GM19328 (cell line): ENCODE data around the gene SLC35B1.

Experiments used
- ATAC-seq: cut with Tn5 transposase; IDR thresholded peaks from one replicate; pipeline ENCODE4 v1.9.1; 2021; ENCODE audit warnings: mild to moderate bottlenecking, moderate library complexity; ENCODE audit not compliant: unreplicated experiment

SLC35B1 gene, protein sequence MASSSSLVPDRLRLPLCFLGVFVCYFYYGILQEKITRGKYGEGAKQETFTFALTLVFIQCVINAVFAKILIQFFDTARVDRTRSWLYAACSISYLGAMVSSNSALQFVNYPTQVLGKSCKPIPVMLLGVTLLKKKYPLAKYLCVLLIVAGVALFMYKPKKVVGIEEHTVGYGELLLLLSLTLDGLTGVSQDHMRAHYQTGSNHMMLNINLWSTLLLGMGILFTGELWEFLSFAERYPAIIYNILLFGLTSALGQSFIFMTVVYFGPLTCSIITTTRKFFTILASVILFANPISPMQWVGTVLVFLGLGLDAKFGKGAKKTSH

DNA sequence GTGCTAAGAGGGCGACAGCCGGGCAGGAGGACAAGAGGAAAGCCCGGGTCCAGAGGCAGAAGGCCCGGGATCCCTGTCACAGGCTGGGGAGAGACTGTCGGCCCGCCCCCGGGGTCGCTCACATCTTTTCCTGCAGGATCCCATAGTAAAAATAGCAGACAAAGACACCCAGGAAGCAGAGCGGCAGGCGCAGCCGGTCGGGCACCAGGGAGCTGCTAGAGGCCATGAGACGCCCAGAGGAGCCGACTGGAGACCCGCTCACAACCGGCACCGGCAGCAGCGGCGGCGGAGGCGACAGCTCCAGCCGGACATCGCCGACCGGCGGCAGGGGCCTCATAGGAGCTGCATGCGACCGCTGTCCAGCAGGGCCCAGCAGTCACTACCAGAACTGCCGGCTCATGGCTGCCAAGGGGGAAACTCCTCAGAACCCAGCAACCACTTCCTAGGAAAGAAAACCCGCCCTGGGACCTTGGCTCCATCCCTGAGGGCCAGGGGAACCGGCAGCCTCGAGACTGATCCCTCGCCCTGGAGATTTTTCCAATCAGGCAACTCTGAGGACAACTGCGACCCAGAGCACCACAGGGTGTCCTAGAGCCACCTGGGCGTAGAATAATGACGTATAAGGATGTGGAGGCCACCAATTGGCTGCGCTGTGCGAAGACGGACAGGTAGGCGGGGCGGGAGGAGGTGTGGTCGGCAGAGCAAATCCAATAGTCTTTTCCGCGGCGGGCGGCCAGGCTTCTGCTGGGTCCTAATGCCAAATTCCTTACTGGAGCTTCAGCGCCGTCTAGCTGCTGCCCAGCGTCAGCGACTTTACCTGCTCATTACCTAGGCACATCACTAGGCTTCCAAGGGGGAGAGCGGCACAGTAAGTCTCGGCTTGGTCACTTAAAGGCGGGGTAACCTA, at the start of gene SLC35B1:
SLC35B1 (minus strand) TSS at position 357 of the 907 bp plus-strand sequence; CDS start at position 226, 131 bp downstream.
- peak; percentile 89 for ATAC-seq

DNA sequence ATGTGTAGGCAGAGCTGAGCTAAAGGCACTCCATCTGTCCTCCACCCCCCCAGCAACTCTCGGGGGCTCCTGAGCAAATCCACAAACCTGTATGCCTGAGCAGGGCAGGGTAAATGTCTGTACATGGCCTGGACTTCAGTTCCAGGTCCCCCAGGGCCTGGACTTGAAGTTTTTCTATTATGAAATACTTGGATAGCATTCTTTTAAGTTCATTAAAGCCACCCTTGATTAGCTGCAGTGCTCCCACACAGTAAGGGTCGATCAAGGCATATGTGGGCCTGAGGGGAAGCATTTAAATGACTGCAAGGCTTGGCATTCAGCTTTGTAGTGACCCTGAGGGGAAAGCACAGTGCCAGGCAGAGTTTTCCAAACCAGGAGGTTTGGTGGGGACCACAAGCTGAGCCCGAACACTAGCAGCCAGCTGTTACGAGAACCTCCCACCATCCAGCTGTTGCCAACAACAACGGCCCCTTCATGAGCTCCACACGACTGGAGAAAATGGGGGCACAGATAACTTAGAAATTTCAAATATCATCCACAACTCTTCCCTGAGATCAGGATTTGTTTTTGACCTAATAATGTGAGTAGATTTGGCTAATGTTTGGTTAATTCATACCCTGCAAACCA, 49.5 kb upstream of the SLC35B1 start:
- ATAC-seq, result no peak

DNA sequence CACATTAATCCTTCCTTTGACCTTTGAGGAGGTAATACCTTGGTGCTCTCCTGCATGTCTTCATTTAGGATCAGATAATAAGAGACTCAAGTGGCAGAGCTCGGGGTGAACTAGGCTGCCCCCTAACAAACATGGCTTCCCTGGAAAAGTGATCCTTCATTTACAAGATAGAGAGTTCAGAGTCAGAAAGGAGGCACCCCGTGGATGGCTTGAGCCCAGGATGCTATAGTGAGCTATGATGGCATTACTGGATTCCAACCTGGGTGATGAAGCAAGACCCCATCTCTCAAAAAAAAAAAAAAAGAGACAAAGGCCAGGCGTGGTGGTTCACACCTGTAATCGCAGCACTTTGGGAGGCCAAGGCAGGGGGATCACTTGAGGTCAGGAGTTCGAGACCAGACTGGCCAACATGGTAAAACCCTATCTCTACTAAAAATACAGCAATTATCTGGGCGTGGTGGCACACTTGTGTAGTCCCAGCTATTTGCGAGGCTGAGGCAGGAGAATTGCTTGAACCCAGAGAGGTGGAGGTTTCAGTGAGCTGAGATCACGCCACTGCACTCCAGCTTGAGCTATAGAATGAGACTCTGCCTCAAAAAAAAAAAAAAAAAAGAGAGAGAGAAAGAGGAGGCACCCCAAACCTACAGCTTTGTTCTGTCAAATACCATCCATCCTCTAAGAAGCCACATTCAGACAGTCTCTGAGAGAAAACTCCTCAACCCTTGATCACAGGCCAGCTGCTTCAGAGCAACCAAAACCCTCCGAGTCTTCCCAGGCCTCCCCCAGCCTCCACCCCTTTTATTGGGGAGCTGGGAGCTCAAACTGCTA, 48.8 kb upstream of the SLC35B1 start:
- no peak for ATAC-seq

DNA sequence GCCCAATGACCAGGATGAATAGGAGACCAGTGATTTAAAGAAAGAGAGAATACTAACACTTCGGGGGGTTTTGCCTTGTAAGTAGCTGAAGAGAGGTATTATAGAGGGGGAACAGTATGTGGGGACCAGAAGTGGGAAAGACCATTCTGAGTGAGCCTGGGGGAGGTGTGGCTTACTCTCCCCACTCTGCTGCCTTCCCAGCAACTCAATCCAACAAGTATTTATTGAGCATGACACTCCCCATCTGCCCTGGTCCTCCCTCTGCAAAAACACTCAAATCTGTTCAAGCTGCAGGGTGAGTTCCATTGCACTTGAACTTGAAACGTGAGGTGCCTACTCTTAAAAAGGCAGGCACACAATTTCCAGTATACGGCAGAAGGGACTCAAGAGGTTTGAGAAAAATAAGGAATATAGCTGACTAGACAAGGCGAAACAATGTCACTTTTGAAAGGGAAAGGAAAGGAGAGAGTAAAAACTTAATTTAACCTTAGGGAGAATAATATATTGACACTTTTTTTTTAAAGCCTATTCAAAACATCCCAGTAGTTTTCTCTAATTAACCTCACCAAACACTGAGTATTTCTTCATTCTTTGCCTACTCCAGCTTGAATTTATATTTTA, 48.0 kb upstream of the SLC35B1 start:
- no peak for ATAC-seq

DNA sequence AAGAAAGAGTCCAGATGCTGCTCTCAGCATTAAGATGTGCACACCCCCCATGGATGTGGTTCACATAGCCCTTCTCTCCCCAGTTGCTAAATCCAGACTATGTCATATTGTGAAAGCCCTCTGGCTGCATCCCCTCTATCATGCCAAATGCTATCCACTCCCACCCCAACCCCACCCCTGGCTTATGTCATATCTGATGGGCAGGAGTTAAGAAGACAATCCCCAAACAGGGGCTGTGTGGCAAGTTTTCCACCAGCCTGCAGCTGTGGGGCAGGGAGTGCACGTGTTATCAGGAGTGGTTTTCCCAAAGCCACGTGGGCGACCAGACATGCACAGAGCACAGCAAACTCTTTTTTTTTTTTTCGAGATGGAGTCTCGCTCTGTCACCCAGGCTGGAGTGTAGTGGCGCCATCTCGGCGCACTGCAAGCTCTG, 46.2 kb upstream of the SLC35B1 start:
- no peak for ATAC-seq

DNA sequence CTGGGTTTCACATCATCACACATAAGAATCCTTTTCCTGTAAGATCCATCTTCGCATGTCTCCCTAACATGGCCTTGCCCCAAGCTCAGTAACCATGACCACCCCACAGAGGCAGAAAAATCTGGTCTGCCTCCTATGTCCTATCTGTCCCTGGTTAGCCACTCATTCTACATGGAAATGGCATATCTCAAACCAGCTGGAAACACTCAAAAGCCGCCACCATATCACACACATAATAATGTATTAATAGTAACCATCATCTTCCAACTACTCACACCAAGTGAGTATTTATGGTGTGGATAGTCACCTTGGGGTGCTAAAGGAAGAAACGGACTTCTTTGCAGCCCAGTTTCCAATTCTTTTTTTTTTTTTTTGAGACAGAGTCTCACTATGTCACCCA, 44.7 kb upstream of the SLC35B1 start:
- no peak for ATAC-seq

DNA sequence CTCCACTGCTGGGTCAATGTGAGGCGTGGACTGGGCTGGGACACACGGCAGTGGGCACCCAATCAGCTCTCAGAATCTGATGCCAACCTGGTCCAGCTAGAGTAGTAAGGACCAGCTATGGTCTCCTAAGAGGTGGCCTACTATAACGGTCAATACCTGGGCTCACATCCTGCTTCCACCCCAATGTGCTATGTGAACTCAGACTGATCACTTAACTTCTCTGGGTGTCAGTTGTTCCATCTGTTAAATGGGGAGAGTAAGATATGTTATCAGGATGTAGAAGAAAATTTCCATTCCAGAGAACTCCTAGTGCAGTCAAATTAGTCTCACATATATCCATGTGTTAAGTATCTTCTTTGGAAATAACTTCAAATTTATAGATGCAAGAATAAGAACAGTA, 42.0 kb upstream of the SLC35B1 start:
- ATAC-seq, result no peak

DNA sequence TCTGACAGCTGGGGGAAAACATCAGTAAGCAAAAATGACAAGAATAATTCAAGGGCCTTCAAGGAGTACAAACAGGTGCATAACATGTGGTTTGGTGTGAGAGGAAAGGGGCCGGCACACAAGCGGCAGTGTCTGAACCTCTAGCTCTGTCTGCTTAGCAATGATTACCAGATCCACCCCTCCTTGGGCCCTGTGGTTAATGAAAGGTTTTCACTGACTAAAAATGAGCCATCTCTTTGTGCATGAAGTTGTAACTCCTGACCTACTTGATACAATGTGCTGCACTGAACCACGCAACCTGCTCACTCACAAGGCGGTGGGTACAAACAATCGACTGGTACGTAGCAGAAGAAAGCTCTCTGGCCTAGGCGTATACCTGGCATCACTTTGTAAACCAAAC, 41.0 kb upstream of the SLC35B1 start:
- ATAC-seq, result peak; percentile 66

DNA sequence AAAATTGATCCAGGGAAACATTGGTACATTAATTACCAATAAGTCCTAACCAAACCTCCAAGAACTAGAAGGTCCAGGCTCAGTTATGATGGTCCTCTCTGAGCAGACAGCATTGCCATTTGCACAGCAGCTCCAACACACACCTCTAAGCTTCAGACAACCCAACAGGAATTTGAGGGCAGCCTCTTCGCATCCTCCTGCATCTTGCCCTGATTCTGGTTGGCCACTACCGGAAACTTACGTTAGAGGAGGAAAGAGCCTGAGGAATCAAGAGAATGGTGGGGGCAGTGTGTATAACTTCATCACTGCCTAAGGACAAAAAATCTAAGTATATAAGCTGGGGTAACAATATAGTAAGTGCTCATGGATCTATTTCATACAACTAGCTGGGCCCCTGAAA, 40.5 kb upstream of the SLC35B1 start:
- no peak for ATAC-seq

DNA sequence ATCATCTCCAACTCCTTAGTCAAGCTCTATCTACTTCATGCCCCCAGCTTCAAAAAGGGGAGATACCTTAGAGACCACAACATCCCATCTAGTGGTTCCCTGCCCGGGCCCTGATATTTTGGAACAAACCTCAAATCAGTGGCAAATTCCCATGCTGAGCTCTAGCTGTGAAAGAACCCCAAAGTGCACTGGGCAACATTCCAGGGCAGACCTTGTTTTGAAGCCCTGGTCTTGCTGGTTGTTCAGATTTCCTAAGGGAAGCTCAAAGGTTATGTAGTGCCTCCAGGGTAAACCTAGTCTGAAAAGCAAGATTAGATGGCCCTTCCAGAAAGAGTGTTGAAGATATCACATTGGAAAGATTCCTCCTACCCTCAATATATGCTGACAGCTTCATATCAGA, 39.9 kb upstream of the SLC35B1 start:
- no peak for ATAC-seq

DNA sequence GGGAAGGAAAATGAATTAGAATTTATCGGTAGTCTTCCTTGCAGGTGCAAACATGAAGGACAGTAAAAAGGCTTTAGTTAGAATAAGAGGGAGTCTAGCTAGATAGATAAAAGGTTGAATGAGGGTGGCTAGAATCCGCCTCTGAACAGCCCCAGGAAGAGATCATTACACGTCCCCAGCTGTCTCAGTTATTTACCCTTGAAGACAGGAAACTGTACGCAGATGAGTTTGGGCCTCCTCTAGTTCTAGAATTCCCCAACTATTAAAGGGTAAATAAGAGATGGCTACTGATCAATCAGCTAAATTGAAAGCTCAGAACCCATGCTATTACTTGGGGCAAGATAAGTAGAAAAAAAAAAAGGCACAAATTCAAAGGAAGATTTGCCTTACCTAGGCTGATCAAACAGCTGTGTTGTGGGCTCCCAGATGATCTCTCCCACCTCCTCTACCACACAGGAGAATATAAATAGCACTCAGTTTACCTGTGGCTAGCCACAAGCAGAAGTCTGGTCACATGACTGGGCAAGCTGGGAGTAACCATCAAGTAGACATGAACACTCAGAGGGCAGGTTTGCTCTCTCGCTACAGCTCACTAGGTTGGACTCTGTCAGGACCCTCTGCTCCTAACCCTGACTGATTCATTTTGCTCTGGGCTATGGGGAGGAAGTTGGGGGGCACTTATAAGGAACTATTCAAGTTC, 39.2 kb upstream of the SLC35B1 start:
- ATAC-seq, result peak; percentile 42

DNA sequence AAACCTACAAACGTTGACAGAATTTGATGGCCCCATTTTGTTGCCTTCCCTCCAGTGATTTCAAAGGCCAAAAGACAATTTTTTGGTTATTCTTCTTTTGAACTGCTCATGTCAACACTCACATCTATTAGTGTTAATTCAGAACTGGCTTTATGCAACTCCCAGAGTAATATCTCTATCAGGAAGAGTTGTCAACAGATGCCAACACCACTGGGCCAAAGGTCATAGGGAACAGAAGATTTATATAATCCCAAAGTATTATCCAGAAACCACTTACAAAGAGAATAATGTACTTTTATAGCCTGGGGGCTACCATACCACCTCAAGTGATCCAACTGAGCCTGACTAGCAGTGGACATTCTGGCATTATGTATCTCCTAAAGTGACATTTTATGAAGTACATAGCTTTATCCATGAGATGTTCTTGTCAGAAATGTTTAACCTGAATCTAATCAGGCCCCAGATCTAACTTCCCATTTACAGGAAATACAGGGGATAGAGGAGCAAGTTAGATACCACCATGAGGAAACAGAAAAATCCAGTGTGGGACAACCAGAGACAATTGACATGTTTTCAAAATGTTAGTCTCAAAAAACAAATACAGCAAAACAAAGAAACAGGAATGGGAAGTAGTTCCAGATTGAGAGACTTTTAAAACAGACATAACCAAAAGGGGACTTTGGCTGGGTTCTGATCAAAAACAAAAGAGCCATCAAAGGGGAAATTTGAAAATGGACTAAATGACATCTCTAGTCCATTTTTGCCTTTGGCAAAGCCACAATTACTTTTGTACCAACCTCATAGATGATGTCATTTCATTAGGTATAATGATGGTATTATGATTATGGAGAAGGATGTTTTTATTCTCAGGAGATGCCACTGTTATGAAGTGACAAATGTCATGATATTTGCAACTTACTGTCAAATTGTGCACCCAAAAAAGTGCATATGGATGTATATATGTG, 37.7 kb upstream of the SLC35B1 start:
- ATAC-seq, result no peak

DNA sequence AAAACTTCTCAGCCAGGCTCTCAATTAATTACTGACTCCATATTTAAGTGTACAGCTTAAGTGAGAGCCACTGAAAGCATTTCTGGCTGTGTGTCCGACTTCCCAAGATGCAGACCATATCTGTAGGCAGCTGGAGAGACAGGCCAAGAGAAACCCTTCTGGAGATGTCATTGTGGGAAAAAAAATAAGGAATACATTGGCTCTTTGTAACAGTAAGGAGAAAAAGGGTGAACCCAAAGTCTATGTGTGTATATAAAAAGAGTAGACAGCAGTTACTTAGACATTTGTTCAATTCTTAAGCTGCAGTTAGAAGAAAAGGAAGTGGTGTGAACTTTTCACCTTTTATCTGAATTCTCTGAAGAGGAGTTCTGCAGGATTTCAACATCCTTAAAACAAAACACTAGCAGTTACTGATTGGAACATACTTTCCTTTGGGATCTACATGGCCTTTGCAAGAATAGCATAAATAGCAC, 34.4 kb upstream of the SLC35B1 start:
- ATAC-seq, result no peak

DNA sequence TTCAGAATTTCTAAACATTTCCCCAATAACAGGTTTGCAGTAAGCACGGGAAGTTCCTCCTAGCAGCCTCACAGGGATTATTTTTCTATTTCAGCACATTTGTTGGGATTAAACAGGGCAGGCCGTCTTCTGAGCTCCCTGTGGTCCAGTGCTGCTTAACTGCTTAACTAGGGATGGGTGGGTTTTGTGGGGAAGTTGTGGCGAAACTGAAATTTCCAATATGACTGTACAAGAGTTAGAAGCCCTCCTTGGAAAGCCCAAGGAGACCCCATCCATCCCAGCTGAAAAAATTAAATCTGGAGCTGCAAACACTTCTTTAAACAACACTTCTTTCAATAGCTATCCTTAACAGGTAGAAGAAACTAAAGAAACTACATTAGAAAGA, 33.9 kb upstream of the SLC35B1 start:
- ATAC-seq, result no peak

DNA sequence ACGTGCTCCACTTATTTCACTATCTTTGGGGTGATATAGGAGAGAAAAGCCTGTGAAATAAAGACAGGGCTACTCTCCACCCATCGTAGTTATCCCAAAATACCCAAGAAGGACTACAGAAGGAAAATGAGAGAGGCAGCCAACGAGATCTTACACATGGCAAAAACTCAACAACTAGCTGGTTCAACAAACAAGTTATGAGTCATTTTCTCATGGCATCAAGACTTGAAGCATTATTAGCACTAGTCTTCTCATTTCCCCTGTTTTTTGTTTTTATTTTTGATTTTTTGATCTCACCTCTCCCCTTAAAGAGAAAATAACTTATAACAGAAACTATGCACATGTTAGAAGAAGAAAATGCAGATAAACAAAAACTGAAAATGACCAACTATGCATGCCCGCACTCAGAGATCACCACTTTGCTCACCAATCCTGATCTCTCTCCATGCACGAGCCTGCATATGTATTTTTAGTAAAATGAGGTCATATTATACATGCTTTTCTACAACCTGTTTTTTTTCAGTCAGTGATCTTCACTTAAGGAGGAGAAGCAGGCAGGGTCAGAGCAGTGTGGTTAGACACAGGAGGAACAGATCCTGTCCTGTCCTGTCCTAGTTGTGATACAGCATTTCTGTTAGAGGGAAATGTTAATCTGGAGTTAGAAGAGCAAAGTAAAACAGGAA, 33.4 kb upstream of the SLC35B1 start:
- no peak for ATAC-seq

DNA sequence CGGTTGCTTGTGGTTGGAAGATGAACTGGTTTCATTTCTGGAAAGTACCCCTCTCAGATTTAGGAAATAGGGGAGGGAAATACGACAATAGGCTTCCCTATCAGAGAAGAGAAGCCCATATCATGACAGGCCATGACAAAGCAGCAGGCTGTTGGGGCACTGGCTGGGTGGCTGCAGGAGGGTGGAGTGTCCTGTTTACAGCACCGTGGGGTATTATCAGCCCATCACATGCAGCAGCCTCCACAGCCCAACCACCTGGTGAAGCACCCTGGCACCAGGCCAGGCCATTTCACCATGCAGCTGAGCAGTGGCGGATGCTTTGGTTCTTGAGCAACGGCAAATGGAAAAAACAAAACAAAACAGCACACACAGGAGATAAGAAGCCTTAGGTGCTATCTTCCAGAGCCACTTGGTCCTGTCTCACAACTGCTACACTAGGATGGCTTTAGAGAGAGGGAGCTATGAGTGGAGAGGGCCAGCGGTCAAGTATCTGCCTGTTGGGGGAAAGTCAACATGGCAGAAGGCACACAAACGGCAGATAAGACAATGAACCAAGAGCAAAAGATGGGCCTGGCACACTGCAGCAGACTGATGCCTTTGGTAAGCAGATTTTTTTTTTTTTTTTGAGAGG, 32.0 kb upstream of the SLC35B1 start:
- no peak for ATAC-seq

DNA sequence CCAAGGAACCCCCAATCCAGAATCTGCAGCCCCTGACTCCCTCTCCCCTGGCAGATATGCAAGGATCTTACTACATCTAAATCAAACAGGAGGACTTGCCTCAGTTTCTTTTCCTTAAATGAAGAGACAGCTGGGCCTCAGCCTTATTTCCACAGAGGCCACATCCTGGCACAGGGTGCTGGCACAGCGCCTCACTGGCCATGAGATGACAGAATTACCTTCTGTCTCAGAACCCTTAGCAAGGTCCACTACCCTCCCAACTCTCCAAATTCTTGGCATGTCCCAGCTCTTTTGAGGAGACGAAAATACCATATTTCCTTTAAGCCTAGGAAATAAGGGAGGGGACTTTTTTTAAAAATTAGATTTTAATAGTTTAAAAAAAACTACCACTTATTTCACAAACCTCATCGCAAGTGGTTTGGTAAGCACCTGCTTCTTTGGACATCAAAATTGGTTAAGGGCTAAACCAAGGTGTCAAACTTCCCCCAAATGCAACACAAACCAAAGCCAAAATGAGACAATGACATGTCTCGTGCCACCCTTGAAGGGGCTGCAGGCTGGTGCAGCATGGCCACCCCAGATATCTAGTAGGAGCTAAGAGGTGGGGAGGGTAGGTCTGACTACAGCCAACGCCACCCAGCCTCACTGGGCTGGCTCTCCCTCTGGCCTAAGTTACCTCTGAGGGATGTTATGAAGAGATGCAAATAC, 30.8 kb upstream of the SLC35B1 start:
- ATAC-seq, result no peak
